DMS153 treated with DMSO at 0.1 percent for 48 hours (cell line): Measurements from ENCODE around the gene CEP89.
"Not testable (repeated sequence)": the region's sequence is repeated elsewhere in the genome, so short reads cannot be mapped to it uniquely, and the experiment has no call there.

ENCODE experiments used
- DNase-seq: peaks from one replicate; lab custom pipeline; 2025; ENCODE audit not compliant: unreplicated experiment; lab: John Stamatoyannopoulos, UW

CEP89 gene

GRCh38 chr19:32872391-32872790, 99.4 kb downstream of the CEP89 start:
- DNase-seq, result no peak

- no peak for DNase-seq
Observed at GRCh38 chr19:32870981-32871451, 100.7 kb downstream of the CEP89 start.

GRCh38 chr19:32869966-32870573, 101.7 kb downstream of the CEP89 start:
- DNase-seq, result no peak

- no peak for DNase-seq
Observed at GRCh38 chr19:32869369-32869965, 102.3 kb downstream of the CEP89 start, which contains the start of gene SLC7A9. Gene SLC7A9 (minus strand): TSS chr19:32869767. CDS start chr19:32868534, 1,233 bp downstream.

- no peak for DNase-seq
Observed at GRCh38 chr19:32868206-32868950, 103.4 kb downstream of the CEP89 start.

GRCh38 chr19:32867436-32867835, 104.3 kb downstream of the CEP89 start:
- not testable (repeated sequence) for DNase-seq

GRCh38 chr19:32866564-32867265, 105.0 kb downstream of the CEP89 start:
- no peak for DNase-seq

GRCh38 chr19:32866061-32866460, 105.7 kb downstream of the CEP89 start:
- DNase-seq, result no peak

GRCh38 chr19:32865326-32865725, 106.4 kb downstream of the CEP89 start:
- no peak for DNase-seq

- DNase-seq, result no peak
Observed at GRCh38 chr19:32864318-32865007, 107.3 kb downstream of the CEP89 start.

GRCh38 chr19:32863841-32864240, 107.9 kb downstream of the CEP89 start:
- DNase-seq, result no peak

- DNase-seq, result no peak
Observed at GRCh38 chr19:32863301-32863700, 108.5 kb downstream of the CEP89 start.

GRCh38 chr19:32862741-32863140, 109.0 kb downstream of the CEP89 start:
- DNase-seq, result no peak

GRCh38 chr19:32862173-32862572, 109.6 kb downstream of the CEP89 start:
- DNase-seq, result no peak

GRCh38 chr19:32861596-32861995, 110.2 kb downstream of the CEP89 start:
- DNase-seq, result no peak

- DNase-seq, result no peak
Observed at GRCh38 chr19:32859591-32859990, 112.2 kb downstream of the CEP89 start.

- DNase-seq, result no peak
Observed at GRCh38 chr19:32858559-32858958, 113.2 kb downstream of the CEP89 start.

GRCh38 chr19:32858155-32858554, 113.6 kb downstream of the CEP89 start:
- no peak for DNase-seq

GRCh38 chr19:32857584-32857983, 114.2 kb downstream of the CEP89 start:
- DNase-seq, result no peak

- DNase-seq, result not testable (repeated sequence)
Observed at GRCh38 chr19:32856818-32857217, 114.9 kb downstream of the CEP89 start.

GRCh38 chr19:32852216-32852615, 119.5 kb downstream of the CEP89 start:
- no peak for DNase-seq
